Measurements from ENCODE around the gene ARL8B.
"Not testable (repeated sequence)": the region's sequence is repeated elsewhere in the genome, so short reads cannot be mapped to it uniquely, and the experiment has no call there.

Gene ARL8B

DNA sequence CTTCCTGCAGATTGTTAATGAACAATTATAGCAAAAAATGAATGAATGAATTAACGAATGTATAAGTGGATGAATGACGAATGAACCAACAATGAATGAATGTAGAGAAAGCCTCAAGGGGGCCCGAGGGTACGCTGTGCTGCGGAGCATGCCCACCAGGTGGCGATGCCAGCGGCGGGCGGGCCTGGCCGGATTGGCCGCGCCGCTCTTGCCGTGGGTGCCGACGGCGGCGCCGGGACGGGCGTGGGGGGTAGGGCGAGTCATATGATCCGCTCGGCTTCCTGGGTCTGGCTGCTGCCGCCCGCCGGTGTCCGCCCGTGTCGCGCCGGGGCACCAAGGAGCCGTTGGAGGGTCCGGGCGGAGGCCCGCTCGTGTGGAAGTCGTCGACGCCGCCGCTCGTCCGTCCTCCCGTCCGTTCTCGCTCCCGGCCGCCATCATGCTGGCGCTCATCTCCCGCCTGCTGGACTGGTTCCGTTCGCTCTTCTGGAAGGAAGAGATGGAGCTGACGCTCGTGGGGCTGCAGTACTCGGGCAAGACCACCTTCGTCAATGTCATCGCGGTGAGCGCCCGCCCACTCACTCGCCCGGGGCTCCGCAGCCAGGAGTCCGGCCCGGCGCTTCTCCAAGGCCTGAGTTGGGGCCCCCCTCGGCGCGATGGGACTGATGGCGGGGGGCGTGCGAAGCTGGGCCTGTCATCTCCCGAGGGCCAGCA, at the start of gene ARL8B:
ARL8B (plus strand) TSS at position 263 of the 711 bp plus-strand sequence; CDS start at position 437, 174 bp downstream.
- peak; percentile 94 for DNase-seq

DNA sequence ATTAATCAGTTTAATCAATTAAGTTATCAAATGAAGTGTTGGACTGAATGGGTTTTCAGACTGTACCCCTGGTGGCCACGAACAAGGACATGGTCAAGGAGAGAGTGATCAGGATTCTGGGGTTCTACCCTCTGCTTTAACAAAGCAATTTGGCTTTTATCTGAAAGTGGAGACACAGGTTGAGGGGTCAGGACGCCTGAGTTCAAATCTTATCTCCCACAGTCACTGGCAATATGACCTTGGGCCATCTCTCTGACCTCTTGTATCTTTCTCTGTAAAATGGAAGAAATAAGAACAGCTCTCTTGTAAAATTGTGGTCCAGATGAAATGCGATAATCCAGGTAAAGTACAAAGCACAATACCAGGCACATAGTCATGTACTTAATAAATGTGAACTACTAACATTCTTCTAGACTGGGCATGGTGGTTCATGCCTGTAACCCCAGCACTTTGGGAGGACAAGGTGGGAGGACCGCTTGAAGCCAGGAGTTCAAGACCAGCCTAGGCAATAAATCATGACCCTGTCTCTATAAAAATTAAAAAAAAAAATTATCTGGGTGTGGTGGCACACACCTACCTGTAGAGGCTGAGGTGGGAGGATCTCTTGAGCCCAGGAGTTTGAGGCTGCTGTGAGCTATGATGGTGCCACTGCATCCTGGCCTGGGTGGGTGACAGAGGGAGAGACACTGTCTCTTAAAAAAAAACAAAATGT, 48.6 kb upstream of the ARL8B start:
- DNase-seq = no peak

DNA sequence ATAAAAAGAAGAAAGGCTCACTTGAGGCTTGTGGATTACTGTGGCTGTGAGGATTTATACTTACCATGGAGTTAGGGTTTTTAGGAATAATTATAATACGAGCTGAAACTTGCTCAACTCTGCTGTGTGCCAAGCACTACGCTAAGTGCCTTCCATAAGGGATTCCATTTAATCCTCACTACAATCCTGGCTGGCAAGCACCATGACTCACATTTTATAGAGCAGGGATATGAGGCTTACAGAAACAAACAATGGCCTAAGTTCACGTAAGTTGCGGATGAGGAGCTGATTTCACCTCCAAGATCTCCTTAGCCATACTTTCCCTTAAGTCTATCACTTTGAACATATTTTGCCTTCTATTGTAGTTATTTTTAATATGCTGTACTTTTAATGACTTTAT, 43.9 kb upstream of the ARL8B start:
- peak; percentile 25 for DNase-seq

- no peak for DNase-seq
Observed at GRCh38 chr3:5079761-5080160, 42.3 kb upstream of the ARL8B start.

DNA sequence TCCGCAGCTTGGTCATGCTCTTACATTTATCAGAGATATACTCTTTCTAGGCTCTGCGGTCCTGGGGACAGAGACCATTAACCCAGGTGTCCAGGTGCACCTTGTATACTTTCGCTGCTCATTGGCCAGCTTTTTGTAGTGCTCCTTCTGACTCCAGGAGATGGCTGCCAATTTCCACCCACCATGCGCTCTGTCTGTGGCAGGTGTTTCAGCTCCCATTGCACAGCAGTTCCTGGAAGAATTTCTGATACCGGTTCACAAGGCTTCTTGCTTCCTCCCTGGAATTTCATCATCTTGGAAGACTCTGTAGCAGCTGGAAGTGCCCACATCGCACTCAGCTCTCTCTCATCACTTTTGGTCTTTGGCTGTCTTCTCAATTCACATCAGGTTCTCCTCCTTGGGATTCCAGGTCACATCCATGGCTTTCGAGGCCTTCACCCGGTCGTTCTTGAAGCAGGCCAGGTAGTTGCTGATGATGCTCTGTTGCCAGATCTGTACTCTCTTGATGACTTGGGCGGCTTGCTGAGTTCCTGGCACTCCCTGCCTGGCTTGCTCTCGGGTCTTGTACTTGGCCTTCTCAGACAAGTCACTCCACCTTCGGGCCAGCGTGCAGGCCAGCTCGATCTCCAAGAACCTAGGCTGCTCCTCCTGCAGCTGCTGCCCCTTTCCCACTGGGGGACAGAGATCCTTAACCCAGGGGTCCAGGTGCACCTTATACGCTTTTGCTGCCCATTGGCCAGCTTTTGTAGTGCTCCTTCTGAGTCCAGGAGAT, 41.1 kb upstream of the ARL8B start:
- DNase-seq = no peak

DNA sequence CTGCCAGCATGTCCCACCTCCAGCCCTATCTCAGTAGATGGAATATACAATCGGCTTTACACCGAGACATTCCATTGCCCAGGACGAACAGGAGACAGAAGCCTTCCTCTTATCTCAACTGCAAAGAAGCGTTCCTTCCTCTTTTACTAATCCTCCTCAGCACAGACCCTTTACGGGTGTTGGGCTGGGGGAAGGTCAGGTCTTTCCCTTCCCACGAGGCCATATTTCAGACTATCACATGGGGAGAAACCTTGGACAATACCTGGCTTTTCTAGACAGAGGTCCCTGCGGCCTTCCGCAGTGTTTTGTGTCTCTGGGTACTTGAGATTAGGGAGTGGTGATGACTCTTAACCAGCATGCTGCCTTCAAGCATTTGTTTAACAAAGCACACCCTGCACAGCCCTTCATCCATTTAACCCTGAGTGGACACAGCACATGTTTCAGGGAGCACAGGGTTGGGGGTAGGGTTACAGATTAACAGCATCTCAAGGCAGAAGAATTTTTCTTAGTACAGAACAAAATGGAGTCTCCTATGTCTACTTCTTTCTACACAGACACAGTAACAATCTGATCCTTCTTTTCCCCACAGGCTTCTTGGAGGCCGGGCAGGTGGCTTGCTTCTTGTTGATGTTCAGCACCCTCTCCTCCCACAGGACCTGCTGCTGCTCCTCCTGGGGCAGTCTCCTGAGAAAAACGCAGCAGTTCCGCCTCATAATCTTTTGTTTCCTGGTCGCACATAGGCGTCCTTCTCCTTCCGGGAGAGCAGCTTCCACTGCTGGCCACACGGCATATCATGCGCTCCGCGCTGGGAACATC, 39.9 kb upstream of the ARL8B start:
- DNase-seq = not testable (repeated sequence)

DNA sequence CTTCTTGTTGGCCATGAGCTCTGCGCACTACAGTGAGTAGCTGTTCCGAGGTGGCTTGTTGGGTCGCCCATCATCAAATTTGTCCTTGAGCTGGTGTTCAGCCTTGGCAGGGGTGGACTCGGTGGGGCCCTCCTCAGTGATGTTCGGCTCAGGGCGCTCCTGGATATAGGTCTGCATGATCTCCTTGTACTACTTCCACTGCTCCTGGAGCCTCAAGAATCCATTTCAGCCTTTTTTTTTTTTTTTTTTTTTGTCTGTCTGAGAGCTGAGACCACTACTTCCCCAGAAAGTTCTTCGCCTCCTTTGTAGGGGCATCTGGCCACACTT, 39.3 kb upstream of the ARL8B start:
- DNase-seq = no peak

GRCh38 chr3:5084224-5084623, 37.9 kb upstream of the ARL8B start:
- no peak for DNase-seq

DNA sequence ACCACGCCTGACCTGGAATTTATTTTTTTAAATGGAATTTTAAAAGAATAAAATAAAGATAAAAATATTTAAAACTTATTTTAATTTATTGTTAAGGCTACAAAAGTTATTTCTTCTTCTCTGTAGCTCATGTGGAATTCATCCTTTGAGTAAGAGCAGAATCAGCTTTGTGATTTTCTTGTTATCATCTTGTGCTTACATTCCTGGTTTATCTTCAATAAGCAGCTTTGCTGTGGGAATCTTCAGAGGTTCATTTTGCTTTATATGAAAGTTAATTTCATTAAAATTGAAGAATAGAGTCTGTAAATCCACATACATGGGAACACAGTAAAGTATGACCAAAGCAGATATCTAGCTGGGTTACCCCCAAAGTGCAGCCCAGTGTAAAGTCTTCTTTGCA, 35.4 kb upstream of the ARL8B start:
- DNase-seq = no peak

DNA sequence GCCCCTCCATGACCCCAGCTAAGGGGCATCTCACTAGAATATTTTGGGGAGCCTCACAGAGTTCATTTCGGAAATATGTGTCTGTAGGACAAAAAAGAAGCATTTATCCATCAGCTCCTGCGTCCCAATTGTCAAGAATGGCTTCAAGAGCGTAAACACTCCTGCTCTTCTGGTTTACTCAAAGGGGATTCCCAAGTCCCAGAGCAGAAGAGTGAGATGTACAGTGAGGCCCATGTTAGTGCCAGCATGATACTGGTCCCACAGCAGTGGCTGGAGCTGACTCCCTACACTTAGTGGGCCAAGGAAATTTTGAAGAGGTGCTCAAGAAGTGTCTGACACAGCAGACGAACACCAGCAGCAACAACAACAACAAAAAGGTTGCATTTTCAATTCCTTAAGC, 34.9 kb upstream of the ARL8B start:
- DNase-seq = no peak

- DNase-seq = no peak
Observed at GRCh38 chr3:5090197-5090596, 31.9 kb upstream of the ARL8B start.

DNA sequence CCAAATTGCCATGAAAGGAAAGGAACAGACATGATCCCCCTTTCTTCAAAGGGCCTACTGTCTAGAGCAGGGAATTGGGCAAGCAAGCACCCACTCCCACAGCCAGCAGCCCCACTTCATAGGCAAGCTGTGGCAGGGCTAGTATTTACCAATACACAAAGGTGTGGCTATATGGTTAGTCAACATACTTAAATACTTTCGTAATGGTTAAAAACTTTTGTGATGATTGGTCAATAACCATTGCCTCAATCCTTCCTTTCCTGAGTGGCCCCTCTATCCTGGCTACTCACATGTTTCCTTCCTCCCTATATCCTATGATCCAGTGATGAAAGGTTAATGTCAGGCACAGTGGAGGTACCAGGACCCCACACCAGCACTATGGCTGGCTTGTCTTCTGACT, 30.1 kb upstream of the ARL8B start:
- no peak for DNase-seq

DNA sequence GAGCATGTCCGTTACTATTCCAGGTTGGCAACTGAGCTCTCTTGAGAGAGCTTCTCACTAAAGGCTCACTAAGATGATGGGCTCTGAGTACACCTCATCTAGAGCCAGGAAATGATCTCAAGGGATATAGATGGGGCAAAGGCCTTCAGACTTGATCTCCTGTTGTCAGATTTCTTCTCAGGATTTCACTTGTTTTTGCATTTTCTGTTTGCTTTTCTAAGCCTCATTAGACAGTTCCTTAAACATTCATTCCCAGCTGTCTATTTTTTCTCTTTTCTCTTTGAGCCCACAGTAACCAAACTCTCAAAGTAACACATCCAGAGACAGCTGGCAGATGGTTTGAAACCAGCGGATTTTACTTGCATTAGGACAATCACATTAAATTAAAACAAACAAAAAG, 28.4 kb upstream of the ARL8B start:
- DNase-seq = peak; percentile 23

GRCh38 chr3:5095886-5096285, 26.2 kb upstream of the ARL8B start:
- DNase-seq = peak; percentile 90

DNA sequence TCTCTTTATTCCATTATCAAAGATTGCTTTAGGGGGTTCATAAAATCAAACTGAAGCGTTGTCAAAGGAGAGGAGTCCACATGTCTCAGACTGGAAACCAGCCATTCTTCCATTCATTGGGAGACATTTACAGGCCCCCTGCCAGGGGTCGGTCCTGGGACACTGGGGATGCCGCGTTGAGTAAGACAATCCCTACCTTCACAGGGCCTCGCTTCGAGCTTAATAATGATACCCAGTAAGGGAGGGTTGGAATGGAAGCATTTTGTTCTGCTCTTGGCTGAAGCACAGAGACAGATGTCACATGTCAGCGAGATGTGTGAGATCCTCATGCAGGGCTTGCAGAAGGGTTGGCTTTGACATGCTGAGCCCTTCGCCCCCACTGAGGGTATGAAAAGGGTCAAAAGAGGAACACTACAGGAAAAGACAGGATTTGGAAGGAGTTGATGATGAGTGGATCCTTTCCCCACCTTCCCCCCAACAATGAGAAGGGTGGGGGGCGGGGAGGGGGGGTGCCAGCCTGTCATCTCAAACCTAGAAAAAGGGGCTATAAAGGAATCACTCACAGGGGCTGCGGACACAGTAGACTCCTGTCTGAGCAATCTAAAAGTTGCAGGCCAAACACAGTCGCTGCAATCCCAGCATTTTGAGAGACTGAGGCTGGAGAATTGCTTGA, 25.6 kb upstream of the ARL8B start:
- peak; percentile 73 for DNase-seq

DNA sequence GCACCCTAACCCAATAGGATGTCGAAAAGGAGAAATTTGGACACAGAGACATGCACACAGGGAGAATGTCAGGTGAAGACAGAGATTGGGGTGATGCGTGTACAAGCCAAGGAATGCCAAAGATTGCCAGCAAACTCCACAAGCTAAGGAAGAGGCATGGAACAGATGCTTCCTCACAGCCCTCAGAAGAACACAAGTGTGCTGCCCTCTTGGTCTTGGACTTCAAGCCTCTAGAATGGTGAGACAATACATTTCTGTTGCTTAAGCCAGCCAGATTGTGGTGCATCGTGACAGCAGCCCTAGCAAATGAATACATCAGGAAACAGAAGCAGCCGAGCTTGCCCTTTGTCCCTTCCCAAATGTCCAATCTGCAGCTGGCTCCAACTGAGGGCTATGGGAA, 23.7 kb upstream of the ARL8B start:
- DNase-seq = no peak

DNA sequence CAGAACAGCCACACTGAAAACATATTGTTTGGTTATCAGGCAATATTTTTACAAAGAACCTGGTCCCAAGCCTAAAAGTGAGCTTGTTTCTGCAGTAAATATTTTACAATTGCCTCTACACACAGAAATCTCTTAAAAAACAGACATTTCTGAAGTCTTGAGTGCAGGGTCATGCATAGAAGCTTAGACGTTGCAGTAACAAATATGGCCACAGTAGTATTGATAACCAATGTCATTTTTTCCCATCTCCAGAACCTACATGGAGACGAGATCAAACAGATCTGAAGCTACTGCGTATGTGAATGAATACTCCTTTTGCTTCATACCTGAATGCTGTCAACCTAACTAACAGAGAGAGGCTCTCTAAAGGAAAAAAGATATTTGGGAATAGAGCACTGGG, 19.6 kb upstream of the ARL8B start:
- no peak for DNase-seq

GRCh38 chr3:5103743-5104142, 18.3 kb upstream of the ARL8B start:
- no peak for DNase-seq

DNA sequence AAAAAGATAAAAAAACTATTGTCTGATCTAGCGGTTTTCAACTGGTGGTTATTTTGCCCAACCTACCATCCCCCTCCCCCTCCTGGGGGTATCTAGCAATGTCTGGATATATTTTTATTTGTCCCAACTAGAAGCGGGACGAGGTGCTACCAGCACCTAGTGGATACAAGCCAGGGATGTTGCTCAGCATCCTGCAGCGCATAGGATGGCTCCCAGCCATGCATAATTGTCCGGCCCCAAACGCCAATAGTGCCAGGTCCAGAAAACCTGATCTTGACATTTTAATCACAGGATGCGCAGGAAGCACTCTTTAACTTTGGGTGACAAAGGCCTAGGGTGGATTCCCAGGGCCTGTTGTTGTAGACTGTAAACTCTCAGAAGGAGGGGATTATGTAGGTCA, 17.0 kb upstream of the ARL8B start:
- no peak for DNase-seq

GRCh38 chr3:5106371-5106770, 15.7 kb upstream of the ARL8B start:
- DNase-seq = not testable (repeated sequence)

DNA sequence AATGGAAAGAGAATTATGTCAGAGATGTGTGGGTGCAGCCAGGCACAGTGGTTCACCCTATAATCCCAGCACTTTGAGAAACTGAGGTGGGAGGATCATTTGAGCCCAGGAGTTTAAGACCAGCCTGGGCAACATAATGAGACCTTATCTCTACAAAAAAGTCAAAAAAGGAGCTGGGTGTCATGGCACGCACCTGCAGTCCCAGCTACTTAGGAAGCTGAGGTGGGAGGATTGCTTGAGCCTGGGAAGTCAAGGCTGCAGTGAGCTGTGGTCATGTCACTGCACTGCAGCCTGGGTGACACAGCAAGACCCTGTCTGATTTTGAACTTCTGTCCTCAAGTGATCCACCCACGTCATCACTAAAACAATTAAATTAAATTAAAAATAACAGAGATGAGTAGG, 15.2 kb upstream of the ARL8B start:
- DNase-seq = not testable (repeated sequence)

DNA sequence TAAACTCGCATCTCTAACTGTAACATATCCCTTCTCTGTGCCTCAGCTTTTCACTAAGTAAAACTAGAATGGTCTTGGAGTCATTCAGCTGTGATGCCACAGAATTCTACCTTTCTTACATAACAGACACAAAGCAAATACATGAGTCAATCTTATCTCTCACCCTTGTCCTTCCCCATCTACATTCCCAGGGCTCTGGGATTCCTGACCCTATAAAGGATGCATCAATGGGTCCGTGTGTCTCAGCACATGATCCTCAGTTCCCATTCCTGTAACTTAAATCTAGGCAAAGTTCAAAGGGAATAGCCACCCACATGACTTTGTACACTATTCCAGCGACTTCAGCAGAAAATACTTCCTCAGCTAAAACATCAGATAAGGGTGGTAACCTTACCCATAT, 11.8 kb upstream of the ARL8B start:
- no peak for DNase-seq

- DNase-seq = no peak
Observed at GRCh38 chr3:5112043-5112442, 10.0 kb upstream of the ARL8B start.

All from eye (tissue), 1 donor.